NCI-H128 (cell line): ENCODE data around the gene ITFG2.
A peak's percentile ranks its signal among the peaks of the same experiment; 100 is the strongest.
"Not testable (repeated sequence)": the region's sequence is repeated elsewhere in the genome, so short reads cannot be mapped to it uniquely, and the experiment has no call there.

Experiments
- DNase-seq: peaks from one replicate; lab custom pipeline; 2025; ENCODE audit not compliant: unreplicated experiment; lab: John Stamatoyannopoulos, UW

Gene ITFG2

DNA sequence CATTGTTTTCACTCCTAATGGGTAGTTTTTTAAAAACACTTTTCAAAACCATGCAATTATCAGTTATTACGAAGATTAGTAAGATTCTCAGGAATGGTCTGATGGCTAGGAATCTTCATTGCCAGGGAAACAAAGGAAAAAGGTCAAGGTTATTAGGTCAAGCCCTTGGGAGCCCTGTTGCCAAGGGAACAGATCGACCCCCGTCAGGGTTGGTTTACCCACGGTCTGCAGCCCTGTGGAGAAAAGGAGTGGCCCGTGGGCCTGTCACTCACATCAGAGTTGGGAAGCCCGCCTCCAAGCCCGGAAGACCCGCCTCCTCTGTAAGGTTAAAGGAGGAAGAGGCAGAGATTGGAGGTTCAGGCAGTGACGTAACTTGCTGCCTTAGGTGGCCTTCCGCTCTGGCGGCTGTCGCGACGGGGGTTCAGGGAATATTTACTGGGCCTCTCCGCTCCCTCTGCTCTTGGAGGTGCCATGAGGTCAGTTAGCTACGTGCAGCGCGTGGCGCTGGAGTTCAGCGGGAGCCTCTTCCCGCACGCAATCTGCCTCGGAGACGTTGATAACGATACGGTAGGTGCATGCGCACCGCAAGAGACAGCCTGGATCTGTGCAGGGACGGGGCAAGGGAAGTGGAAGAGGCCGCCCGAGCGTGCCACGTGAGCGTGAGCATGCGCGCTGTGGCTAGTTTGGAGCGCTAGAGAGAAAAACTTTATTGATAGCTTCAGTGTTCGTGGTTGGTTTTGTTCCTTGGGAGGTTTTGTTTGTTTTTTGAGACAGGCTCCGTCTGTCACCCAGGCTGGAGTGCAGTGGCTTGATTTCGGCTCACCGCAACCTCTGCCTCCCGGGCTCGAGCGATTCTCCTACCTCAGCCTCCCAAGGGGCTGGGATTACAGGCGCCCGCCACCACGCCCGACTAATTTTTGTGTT, at the start of gene ITFG2:
Gene ITFG2 (plus strand): TSS at position 379 of the 924 bp plus-strand sequence. CDS start 93 bp downstream, at position 472.
- peak; percentile 99 for DNase-seq

DNA sequence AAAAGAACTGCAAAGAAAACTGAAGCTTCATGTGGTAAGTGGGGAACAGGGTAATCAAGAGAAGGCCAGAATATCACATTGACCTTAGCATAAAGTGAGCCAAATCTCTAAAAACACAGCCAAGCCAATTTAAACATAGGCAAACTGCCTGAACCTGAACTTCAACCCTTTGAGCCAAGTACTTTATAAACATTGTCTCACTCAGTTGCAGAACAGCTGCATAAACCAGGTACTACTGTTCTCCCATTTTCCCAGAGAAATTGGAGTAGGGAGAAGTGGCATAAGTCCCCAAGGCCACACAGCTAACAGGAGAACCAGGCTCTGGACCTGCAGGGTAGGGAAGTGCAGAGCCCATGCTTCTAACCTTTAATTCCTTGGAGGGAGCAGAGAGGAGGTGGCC, 48.1 kb upstream of the ITFG2 start:
- DNase-seq = no peak

DNA sequence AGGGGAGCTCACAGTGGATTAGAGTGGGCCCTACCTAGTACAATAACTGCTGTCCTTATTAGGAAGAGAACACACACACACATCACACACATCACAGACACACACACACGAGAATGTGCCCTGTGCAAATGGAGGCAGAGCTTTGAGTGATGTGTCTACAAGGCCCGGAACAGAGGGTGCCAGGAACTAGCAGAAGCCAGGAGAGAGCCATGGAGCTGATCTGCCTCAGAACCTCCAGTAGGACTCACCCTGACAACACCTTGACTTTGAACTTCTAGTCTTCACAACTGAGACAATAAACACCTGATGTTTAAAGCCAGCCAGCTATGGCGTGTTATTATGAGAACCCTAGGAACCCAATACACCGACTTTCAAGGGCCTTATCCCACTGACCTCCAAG, 47.4 kb upstream of the ITFG2 start:
- DNase-seq = no peak

DNA sequence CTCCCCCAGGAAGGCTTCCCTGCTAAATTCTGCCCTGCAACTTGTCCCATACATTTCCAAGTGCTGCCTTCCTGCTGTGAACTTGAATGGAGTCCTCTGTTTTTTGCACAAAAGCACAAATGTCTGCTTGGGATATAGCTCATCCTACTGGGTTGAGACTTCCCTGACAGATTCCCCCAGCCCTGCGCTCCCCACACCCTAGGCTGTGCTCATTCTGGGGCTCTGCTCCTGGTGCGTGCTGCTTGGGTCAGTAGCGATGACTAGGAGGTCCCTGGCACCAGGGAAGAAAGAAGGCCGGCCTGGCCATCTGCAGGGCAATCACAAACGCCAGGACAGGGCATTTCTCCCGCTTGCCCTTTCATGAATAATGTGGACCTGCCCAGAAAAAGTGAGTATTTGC, 46.9 kb upstream of the ITFG2 start:
- no peak for DNase-seq

DNA sequence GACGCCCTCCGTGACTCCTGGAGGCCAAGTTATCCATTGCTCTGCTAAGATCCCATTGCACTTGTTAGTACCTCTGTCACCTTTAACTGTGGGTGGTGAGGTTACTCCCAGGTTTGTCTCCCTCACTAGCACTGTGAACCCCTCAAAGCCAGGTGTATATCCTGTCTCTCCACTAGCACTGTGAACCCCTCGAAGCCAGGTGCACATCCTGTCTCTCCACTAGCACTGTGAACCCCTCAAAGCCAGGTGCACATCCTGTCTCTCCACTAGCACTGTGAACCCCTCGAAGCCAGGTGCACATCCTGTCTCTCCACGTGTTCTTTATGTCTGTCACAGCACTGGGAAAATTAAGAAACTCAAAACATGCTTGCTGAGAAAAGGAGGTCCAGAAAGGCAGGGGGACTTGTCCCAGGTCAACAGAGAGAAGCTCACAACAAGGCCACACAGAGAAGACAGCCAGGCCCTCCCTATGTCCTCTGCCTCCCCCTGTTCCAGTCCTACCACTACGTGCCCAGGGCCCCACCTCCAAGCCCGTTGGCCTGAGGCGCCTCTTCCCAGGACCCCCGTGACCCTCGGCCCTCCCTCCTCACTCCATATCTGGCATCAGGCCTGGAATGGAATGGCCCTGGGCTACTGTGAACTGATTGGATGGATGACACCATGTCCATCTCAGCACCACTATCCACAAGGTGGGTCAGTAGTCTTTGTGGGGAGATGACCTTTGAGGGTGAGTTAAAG, 44.1 kb upstream of the ITFG2 start:
- DNase-seq = no peak

DNA sequence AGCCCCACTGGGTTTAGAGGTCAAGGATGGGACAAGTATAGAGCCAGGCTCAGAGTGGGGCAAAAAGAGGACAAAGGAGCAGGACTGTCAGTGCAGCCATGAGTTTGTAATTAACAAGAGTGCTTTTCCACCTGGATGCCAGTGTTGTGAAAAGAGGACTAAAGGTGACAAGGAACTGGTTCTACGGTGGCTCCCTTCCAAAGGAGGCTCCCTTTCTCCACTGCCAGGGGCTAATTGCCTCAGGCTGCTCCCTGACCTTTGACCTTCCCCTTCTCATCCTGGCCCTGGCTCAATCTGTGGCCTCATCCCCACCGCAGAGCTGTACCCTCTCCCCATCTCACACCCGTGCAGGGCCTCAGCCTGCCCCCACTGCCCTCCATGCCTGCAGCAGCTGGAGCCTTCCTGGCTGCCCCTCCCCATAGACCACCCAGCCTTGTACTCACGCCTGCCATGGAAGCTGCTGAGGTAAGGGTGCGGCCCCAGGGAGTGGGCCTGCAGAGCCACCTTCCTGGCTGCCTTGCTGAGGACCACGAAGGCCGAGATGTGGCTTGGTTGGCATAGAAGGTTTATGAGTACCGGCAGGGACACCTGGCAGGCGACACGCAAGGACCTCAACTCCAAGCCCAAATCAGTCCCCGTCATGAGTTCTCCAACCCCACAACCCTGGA, 42.5 kb upstream of the ITFG2 start:
- no peak for DNase-seq

DNA sequence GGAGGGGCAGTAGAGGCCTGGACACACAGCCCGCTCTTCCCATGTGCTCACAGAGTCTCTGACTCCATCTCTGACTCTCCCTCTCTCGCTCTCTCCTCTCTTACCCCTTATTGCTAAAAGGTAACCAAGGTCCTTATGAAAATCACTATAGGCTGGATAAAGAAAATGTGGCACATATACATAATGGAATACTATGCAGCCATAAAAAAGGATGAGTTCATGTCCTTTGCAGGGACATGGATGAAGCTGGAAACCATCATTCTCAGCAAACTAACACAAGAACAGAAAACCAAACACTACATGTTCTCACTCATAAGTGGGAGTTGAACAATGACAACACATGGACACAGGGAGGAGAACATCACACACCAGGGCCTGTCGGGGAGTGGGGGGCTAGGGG, 41.9 kb upstream of the ITFG2 start:
- not testable (repeated sequence) for DNase-seq

DNA sequence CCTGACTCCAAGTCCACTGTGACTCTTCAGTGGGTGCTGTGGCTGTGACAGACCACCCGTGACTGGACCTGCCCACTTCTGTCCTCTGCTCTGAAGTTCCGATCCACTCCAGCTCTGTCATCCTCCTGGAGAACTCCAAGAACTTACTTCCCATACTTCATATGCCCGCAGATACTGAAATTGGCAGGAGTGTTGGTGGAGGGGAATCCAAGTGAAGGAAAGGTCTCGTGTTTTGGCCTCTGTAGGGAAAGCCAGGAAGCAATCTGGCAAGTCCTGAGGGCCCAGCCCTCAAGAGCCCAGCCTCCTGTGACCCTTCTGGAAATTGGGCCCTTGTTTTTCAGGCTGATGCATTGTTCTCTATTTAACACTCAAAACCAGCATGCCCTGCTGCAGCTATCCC, 40.1 kb upstream of the ITFG2 start:
- DNase-seq = no peak

DNA sequence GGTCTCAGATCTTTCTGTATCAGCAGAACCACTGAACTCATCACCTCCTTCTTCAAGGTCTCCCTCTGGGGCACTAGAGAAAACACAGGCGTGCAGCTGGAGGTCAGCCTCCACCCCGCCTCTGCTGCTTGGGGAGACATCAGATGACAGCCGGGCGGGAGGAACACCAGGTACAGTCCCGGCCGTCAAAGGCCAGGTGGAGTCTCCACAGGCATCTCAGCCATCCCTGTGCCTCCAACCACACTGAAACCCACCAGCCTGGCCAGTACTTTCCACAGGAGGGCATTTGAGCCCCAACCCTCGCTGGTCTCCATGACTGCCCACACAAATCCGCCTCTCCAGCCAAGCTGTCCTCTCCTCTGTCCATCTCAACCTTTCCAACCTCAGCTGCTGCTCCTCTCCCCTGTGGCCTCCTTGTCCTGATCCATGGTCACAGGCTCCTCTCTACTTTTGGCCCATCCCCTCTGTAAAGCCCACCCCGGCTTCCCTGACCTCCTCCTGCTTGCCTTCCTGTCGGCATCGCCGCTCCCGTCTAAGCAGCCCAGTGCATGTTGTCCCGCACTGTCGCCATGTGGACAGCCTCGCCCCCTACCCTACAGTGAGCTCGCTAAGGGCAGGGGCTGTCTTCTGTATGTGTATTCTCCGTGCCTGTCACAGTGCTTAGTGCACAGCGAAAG, 39.1 kb upstream of the ITFG2 start:
- DNase-seq = no peak

DNA sequence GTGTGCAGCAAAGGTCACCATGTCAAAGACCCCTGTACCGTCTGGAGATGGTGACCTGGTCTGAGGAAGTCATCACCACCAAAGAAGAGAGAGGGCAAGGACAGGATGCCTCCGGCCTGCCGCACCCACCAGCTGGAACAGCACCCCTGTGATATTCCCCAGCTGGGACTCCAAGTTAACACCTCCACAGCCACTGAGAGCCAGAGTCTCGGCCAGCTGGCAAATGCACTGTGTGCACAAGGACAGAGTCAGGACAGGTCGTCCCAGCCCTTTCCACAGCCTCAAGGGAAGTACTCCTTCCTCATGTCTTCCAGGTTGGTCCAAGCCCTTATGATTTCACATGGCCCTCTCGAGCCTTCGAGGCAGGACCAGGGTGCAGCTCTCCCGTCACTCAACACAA, 37.0 kb upstream of the ITFG2 start:
- no peak for DNase-seq

DNA sequence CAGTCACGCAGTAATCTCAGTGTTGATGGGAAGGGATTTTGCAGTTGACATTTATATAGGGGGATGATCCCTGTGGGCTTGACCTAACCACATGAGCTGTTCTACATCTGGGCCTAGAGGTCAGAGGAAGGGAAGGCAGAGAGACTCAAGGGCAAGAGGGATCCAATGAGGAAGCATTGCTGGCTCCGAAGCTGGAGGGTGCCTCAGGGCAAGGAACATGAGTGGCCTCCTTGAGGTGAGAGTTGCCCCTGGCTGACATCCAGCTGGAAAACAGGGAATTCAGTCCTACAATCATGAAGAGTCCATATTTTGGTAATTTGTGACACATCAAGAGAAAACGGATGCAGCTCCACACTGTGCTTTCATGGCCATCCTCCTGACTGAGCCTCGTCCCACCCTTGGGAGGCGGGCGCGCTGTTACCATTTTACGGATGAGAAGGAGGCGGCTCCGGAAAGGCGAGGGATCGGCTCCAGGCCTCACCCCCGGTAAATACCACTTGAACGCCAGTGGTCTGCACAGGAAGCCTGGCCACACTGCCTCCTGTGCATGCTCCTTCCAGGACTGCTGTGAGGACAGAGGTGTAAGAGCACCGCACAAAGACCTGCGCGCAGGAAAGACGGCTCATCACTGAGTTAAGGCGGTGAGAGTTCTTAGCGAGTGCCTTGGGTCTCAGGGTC, 36.2 kb upstream of the ITFG2 start:
- DNase-seq = no peak

DNA sequence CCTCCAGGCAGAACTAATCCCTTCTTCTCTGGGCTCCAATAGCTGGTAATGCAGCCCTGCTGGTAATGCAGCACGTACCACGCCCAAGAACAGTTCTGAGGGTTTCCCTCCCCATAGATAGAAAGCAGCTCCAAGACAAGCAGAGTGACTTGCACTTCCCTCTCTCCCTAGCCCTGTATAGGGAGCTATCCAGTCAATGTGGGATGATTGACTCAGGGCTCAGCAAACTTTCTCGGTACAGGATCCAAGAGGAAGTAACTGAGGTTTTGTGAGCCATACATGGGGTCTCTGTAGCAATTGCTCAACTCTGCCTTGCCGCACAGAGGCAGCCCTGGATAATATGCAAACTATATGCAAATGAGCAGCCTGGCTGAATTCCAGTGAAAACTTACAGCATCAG, 33.2 kb upstream of the ITFG2 start:
- no peak for DNase-seq

DNA sequence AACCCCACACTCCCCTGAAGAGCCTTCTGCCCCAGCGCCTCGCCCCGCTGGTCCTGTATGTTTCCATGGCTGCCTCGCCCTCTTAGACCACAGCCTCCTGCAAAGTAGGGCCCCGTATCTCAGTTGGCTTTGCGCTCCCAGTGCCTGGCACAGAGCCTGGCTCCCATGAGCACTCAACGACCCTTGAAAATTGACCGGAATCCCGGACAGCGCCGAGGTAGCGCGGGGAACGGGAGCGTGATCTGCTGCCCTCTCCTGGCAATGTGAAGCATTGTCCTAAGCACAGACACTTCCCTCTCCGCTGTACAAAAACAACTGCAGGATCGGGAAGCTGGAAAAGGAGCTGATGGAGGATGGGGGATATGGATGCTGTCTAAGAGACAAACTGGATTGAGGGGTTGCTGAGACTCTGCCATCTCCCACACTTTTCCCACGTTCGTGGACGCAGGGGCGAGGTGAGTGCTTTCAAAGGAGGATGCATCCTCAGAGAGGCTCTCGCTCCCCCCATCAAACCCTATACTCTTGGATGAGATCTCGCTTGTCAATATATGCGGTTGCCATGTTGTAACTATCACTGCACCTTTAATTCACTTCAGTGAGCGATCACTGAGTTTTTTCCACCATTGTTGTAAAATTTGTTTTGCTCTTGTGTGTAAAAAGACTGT, 28.4 kb upstream of the ITFG2 start:
- DNase-seq = peak; percentile 73

DNA sequence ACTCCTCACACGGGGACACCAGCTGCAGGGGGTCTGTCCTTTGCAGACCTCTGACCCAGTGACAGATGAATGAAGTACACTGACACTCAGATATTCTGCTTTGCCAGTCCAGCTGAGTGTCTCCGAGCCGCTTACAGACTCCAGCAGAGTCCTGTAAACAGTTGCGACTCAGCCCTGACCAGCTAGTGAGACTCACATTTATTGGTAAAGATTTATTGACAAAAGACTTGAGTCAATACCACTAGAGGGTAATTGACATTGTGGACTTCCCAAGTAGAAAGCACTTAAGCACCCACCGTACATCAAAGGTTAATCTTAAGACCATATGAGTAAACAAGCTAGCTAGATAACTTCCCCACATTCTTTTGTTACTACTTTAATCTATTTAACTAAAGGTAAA, 27.5 kb upstream of the ITFG2 start:
- DNase-seq = no peak

DNA sequence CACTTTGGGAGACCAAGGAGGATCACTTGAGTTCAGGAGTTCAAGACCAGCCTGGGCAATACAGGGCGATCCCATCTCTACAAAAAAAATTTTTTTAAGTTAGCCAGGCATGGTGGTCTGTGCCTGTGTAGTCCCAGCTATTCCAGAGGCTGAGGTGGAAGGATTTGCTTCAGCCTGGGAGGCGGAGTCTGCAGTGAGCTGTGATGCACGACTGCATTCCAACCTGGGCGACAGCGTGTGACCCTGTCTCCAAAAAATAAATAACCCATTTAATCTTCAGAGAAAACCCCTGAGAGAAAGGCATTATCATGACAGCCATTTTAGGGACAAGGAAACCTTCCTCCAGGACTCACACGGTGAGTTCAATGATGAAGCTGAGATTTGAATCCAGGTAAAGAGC, 21.4 kb upstream of the ITFG2 start:
- no peak for DNase-seq

DNA sequence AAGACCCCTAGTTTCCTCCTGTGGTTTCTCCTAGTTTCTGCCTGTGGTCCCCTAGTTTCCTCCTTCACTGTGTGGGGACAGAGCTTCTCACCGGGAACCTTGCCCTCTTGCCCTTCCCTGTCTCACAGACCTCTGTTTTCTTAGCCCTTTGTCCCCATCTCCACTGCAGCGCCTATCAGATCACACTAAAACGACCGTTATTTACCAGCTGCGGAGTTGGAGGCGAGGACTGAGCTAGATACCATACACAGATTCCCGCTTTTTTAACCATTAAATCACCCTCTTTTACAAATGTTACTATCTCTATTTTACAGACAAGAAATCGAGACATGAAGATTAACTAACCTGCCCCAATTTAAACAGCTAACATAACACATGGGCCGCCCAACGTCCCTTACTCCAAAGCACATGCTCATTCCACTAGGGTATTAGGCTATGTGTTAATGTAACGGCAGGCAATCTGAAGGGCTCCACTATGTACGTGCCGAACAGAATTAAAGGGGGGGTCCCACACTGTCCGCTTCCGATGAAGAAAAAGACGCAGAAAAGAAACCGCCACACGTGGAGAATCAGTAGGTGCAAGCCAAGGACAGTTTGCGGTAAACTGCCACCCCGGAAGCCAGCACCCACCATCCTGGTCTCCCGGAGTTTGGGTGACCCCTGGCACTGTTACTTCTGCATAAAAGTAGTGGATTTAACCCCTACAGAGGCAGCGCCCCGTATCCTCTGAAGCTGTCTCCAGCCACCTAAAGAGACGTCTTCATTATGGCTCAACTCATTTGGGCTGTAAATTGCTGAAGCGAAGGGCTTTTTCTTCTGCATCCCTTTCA, 19.6 kb upstream of the ITFG2 start:
- DNase-seq = no peak

DNA sequence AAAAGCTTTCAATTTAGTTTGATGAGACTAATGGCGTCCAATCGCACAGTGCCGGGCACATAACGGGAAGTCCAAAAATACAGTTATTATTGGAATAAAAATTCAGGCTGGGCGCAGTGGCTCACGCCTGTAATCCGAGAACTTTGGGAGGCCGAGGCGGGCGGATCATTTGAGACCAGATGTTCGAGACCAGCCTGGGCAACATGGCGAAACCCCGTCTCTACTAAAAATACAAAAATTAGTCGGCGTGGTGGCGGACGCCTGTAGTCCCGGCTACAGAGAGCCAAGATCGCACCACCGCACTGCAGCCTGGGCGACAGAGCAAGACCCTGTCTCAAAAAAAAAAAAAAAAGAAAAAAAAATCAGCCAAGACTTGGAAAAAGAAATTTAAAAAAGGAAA, 18.9 kb upstream of the ITFG2 start:
- DNase-seq = no peak

DNA sequence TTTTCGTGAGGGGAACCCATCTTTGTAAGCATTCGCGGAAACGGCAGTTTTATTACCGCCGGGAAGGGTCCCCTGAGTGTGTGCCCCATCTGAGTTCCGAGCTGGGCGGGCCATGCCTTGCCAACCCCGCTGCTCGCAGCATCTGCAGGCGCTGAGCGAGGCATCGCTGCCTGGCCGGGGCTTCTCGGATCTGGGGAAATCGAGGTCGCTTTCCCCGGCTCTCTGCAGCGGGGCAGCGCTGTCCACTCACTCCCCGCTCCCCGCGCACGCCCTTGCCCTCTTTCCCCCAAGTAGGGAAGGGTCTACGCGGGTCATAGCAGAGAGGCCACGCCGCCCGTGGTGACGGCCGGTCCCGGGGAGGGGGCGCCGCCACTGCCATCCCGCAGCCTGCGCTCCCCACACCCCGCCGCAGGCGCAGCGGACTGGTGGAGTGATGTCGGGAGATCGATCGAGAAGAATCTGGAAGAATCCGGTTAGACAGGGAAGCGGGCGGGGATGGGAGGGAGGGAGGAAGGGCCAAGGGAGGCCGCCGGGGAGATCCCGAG, 18.2 kb upstream of the ITFG2 start:
- DNase-seq = no peak

DNA sequence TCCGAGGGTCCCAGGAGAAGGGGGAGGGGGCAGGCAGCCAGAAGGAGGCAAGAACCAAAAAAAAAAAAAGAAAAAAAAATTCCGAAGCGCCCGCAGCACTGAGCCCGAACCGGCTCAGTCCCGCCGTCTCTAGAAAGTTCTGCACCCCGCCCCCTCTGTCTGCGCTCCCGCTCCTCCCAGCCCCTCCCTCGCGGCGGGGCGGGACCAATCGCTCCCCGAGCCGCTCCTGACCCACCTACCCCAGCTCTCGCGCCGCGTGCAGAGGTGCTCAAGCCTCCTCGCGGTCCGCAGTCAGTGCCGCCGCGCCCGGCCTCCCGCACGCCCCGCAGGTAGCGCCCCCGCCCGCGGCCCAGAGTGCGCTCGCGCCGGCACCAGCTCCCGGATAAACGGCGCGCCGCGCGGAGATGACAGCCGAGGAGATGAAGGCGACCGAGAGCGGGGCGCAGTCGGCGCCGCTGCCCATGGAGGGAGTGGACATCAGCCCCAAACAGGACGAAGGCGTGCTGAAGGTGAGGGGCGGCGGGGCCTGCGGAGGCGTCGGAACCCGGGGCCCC, 17.7 kb upstream of the ITFG2 start, which contains the start of gene FKBP4:
Gene FKBP4 (plus strand): TSS at position 235 of the 554 bp plus-strand sequence. CDS start 170 bp downstream, at position 405.
- DNase-seq = peak; percentile 83
